ENCODE results near the gene TNFRSF14.

The TNFRSF14 gene

GRCh38 chr1:2510366-2511155 is 45.6 kb upstream of the TNFRSF14 start:
- no peak for DNase-seq (ENCODE audit: low read depth)
- TF ChIP-seq CTCF (conservative IDR thresholded peaks at IDR 0.05; ENCODE audit: control insufficient read depth, insufficient read depth, low read depth, low read length), result no peak
- H3K4me3 ChIP-seq (ENCODE audit: control insufficient read depth, low read depth, low read length), result no peak overlapping the region

DNA sequence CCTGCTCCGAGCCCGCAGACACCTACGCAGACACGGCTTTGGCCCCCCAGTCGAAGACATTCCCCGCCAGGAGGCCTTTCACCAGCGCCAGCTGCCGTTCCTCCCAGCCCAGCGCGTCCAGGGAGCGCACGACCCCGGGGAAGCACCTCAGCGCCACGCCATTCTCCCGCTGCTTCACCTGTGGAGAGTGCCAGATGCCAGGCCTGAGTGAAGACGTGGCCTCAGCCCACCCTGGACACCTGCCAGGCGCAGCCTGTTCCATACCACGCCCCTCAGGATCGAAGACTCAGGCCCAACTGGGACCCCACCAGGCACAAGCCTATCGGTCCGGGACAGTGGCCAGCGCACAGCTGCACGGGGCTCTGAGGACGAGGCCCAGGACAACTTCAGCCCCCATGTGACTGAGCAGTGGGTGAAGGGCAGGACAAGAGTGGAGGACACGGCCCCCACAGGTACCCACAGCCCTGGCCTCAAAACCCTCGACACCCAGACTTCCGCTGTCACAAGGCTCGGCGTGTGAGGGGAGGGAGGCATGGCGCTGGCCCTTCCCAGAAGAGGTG is 43.2 kb upstream of the TNFRSF14 start:
- H3K4me3 ChIP-seq (ENCODE audit: control insufficient read depth, low read depth, low read length), result no peak overlapping the region
- no peak for DNase-seq (ENCODE audit: low read depth)
- no peak for TF ChIP-seq CTCF (conservative IDR thresholded peaks at IDR 0.05; ENCODE audit: control insufficient read depth, insufficient read depth, low read depth, low read length)

DNA sequence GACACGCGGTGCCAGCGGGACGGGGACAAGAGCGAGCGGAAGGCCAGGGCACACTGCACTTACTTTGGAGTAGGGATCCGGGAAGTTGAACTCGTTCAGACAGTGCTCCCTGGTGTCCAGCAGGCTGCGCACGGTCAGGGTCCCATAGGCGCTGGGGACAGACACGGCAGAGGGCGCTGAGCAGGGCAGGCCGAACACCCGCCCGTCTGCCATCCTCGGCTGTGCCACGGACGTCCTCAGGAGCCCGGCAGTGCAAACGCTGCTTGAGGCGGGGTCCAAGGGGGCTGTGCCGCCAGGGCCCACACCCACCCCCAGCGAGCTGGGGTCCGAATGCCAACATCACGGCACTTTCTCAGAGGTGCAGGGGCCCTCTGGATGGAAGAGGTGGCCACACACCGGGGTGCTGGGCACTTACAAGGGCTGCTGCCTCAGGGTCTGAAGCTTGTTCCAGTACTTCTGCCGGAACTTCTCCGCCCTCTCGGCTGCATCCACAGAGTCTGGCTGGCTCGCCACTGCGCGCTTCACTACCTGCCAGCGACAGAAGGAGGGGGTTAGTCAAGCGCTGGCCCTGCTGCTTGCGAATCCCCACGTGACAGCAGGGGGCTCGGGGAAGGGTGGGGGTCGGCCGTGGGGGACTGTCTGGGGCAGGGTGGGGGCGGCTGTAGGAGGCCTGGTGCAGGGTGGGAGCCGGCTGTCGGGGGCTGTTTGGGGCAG is 42.1 kb upstream of the TNFRSF14 start:
- DNase-seq (ENCODE audit: low read depth), result no peak
- H3K4me3 ChIP-seq (ENCODE audit: control insufficient read depth, low read depth, low read length), result no peak overlapping the region
- no peak for TF ChIP-seq CTCF (conservative IDR thresholded peaks at IDR 0.05; ENCODE audit: control insufficient read depth, insufficient read depth, low read depth, low read length)

DNA sequence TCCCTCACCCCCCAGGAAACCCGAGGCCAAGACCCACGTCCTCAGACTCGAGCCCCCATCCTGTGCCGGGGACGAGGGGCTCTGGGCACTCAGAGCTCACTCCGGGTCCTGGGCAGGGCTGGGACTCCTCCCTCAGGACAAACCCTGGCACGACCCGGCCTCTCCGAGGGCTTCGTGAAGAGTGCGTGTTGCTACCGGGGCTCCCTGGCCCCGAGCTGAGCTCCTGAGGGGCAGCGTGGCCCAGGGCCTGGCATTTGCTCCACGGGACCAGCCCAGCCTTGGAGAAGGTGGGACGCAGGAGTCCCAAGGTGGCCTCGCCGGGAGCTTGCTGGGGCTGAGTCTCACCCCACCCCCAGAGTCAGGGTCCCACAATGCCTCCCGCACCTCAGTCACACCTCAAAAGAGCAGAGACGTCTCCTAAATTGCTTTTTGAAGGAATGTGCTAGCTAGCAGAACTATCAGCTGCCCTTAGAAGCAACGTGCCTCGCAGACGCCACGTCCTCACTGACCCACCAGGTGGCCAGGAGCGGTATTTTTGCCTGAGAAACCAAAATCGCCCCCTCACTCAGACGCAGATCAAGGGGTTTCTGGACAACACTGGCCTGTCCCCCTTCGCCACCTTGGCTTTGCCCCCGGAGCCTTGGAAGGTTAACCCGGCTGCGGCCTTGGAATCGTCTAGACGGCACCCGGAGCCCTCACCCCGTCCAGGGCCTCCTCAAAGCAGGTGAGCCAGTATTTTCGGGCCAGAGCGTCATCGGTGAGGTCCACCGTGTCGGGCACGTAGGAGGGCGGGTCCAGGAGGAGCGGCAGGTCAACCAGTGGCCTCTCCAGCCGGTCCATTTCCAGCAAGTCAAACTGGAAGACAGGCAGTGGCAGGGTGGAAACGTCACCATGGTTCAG is 41.1 kb upstream of the TNFRSF14 start:
- no peak overlapping the region for H3K4me3 ChIP-seq (ENCODE audit: control insufficient read depth, low read depth, low read length)
- TF ChIP-seq CTCF (conservative IDR thresholded peaks at IDR 0.05; ENCODE audit: control insufficient read depth, insufficient read depth, low read depth, low read length), result peak; percentile 4
- DNase-seq (ENCODE audit: low read depth), result no peak

- H3K4me3 ChIP-seq (ENCODE audit: control insufficient read depth, low read depth, low read length), result no peak overlapping the region
- no peak for DNase-seq (ENCODE audit: low read depth)
- TF ChIP-seq CTCF (conservative IDR thresholded peaks at IDR 0.05; ENCODE audit: control insufficient read depth, insufficient read depth, low read depth, low read length), result no peak
Measured at GRCh38 chr1:2515763-2516080, 40.4 kb upstream of the TNFRSF14 start.

GRCh38 chr1:2516124-2516523 is 40.0 kb upstream of the TNFRSF14 start:
- H3K4me3 ChIP-seq (ENCODE audit: control insufficient read depth, low read depth, low read length), result no peak overlapping the region
- no peak for TF ChIP-seq CTCF (conservative IDR thresholded peaks at IDR 0.05; ENCODE audit: control insufficient read depth, insufficient read depth, low read depth, low read length)
- no peak for DNase-seq (ENCODE audit: low read depth)

Measured in fibroblast of mammary gland (primary cell).